K562 (cell line): ENCODE measurements around the gene C5orf22. TPM values are rescaled to one million over a fixed set of nuclear protein-coding genes. Genes with fewer than 3 reads are reported as not detected.

Experiments
- ELF2 ChIP-seq: fragments of 250-450 bp; sonication (Bioruptor Pico); IDR thresholded peaks from 2 replicates; pipeline ENCODE4 v1.5.0; 2021; ENCODE audit warnings: mild to moderate bottlenecking
- GTF3C2 ChIP-seq: IDR thresholded peaks from 3 replicates; pipeline ENCODE4 v1.6.1; 2011; ENCODE audit warnings: borderline replicate concordance, mild to moderate bottlenecking, moderate library complexity; ENCODE audit not compliant: insufficient read length; ENCODE audit errors: extremely low read depth
- HLTF ChIP-seq: fragments of 450-650 bp; IDR thresholded peaks from 2 replicates; pipeline ENCODE4 v1.6.1; 2016
- HMGN3 ChIP-seq: IDR thresholded peaks from 2 replicates; pipeline ENCODE4 v1.6.1; 2011; ENCODE audit warnings: borderline replicate concordance, low read depth, mild to moderate bottlenecking, mixed read lengths, low read length; ENCODE audit not compliant: insufficient read length; ENCODE audit errors: extremely low read depth
- LCOR ChIP-seq: sonication (generic); formaldehyde crosslinking; IDR thresholded peaks from 2 replicates; pipeline ENCODE4 v1.8.0; 2022; ENCODE audit warnings: mild to moderate bottlenecking, missing genetic modification reagents
- MEF2D ChIP-seq: conservative IDR thresholded peaks from 2 replicates; pipeline ENCODE4 v1.6.1; 2016; ENCODE audit warnings: low read depth, missing genetic modification characterization, missing compliant biosample characterization
- NFE2 ChIP-seq: IDR thresholded peaks from 2 replicates; pipeline ENCODE4 v1.6.1; 2014; ENCODE audit warnings: antibody characterized with exemption, low read depth
- RBM25 ChIP-seq: fragments of 200-400 bp; formaldehyde crosslinking; IDR thresholded peaks from 2 replicates; pipeline ENCODE4 v1.6.1; 2018; ENCODE audit warnings: low read length, low read depth, moderate library complexity; ENCODE audit not compliant: severe bottlenecking
- ZBTB2 ChIP-seq: fragments of 450-650 bp; IDR thresholded peaks from 2 replicates; pipeline ENCODE4 v1.6.1; 2016; ENCODE audit warnings: antibody characterized with exemption
- ZFPM2 ChIP-seq: fragments of 250-450 bp; sonication (Bioruptor Pico); IDR thresholded peaks from 2 replicates; pipeline ENCODE4 v1.5.1; 2022; ENCODE audit warnings: mild to moderate bottlenecking
- ZNF79 ChIP-seq: fragments of 250-450 bp; sonication (Bioruptor Pico); IDR thresholded peaks from 2 replicates; pipeline ENCODE4 v1.4.0; 2020; ENCODE audit warnings: low read depth, mild to moderate bottlenecking, moderate library complexity
- polyA plus RNA-seq, 8 experiments: library from polyadenylated mRNA; depleted of rRNA in 4 of 8; stranded (reverse) in 5 of 8; unstranded in 3 of 8; fragments of >200 nt; fragmentation: Nextera tagmentation in 2 of 8; fragmentation: Illumina TruSeq in 1 of 8; extraction: Ambion mirVana in 2 of 8; extraction: Trizol in 1 of 8; gene quantifications; 2 replicates each; pipeline versions ENCODE4 v1.2.1 to v1.2.3, GENCODE V29; 2011 to 2014; ENCODE audit warnings: inconsistent platforms in 1 of 8, missing spikeins in 1 of 8
- total RNA-seq, 7 experiments: library from RNA; depleted of rRNA in 6 of 7; stranded (reverse); fragments of >200 nt in 6 of 7; fragmentation: Illumina TruSeq in 2 of 7; extraction: Trizol in 2 of 7; gene quantifications; 2 replicates each; pipeline versions ENCODE4 v1.2.1 to v1.2.3, GENCODE V29; 2011 to 2021; ENCODE audit warnings: low replicate concordance in 1 of 7
- TF ChIP-seq, protein P1 (sequence below): fragments of 450-650 bp; formaldehyde crosslinking; IDR thresholded peaks from 2 replicates; pipeline ENCODE4 v1.4.0; 2022; ENCODE audit warnings: missing genetic modification characterization
- TF ChIP-seq, protein P2 (sequence below): fragments of 150-350 bp; IDR thresholded peaks from 2 replicates; pipeline ENCODE4 v1.6.1; 2014; ENCODE audit warnings: low read depth, mild to moderate bottlenecking, low read length, borderline replicate concordance
- TF ChIP-seq, protein P3 (sequence below): fragments of 450-650 bp; IDR thresholded peaks from 2 replicates; pipeline ENCODE4 v1.6.1; 2016; ENCODE audit warnings: low read depth, mild to moderate bottlenecking, moderate library complexity

Gene C5orf22
- total and polyA plus RNA-seq, 9 of the 15 experiments (the other 6 are each of a cell fraction or from before 2014, with no cell fraction given), result 22.7 to 56.7 (median 39.3) TPM

DNA sequence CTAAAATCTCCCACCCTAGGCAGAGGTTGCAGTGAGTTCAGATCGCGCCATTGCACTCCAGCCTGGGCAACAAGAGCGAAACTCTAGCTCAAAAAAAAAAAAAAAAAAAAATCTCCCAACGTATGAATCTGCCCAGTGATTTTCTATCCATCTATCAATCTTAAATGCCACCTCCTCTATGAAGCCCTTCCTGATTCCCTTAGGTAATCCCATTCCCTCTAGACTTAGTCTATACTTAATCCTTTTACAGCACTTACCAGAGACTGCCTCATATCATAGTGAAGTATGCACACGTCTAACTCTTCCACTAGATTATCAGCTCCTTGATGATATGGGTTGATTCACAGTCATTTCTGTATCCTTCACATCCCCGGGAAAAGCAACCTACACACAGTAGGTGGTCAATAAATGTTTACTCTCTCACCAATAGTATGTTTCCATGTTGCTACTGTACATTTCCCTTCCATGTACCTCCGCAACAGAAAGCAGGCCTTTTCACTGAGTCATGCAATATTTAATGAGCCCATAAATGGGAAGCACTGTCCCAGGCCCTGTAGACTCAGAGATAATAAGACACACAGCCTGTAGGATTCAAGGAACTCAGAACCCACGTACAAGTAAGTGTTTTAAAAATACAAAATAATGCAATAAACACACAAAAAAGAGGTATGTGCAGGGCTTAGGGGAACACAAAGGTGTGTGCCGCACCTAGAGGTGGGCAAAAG lies 1.4 kb upstream of the C5orf22 start (continued):
- TF ChIP-seq, protein P1, sequence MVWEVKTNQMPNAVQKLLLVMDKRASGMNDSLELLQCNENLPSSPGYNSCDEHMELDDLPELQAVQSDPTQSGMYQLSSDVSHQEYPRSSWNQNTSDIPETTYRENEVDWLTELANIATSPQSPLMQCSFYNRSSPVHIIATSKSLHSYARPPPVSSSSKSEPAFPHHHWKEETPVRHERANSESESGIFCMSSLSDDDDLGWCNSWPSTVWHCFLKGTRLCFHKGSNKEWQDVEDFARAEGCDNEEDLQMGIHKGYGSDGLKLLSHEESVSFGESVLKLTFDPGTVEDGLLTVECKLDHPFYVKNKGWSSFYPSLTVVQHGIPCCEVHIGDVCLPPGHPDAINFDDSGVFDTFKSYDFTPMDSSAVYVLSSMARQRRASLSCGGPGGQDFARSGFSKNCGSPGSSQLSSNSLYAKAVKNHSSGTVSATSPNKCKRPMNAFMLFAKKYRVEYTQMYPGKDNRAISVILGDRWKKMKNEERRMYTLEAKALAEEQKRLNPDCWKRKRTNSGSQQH (CRISPR knock-in tag), result no peak
- TF ChIP-seq, protein P2, sequence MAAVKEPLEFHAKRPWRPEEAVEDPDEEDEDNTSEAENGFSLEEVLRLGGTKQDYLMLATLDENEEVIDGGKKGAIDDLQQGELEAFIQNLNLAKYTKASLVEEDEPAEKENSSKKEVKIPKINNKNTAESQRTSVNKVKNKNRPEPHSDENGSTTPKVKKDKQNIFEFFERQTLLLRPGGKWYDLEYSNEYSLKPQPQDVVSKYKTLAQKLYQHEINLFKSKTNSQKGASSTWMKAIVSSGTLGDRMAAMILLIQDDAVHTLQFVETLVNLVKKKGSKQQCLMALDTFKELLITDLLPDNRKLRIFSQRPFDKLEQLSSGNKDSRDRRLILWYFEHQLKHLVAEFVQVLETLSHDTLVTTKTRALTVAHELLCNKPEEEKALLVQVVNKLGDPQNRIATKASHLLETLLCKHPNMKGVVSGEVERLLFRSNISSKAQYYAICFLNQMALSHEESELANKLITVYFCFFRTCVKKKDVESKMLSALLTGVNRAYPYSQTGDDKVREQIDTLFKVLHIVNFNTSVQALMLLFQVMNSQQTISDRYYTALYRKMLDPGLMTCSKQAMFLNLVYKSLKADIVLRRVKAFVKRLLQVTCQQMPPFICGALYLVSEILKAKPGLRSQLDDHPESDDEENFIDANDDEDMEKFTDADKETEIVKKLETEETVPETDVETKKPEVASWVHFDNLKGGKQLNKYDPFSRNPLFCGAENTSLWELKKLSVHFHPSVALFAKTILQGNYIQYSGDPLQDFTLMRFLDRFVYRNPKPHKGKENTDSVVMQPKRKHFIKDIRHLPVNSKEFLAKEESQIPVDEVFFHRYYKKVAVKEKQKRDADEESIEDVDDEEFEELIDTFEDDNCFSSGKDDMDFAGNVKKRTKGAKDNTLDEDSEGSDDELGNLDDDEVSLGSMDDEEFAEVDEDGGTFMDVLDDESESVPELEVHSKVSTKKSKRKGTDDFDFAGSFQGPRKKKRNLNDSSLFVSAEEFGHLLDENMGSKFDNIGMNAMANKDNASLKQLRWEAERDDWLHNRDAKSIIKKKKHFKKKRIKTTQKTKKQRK, result no peak
- TF ChIP-seq MEF2D (tag) (no peak), NFE2 (peak; percentile 93), ZNF79 (CRISPR knock-in tag) (no peak), LCOR (CRISPR knock-in tag) (no peak), HMGN3 (no peak), ELF2 (no peak), HLTF (no peak), ZFPM2 (CRISPR knock-in tag) (no peak), GTF3C2 (no peak), RBM25 (peak; percentile 24), ZBTB2 (no peak)
- TF ChIP-seq, protein P3, sequence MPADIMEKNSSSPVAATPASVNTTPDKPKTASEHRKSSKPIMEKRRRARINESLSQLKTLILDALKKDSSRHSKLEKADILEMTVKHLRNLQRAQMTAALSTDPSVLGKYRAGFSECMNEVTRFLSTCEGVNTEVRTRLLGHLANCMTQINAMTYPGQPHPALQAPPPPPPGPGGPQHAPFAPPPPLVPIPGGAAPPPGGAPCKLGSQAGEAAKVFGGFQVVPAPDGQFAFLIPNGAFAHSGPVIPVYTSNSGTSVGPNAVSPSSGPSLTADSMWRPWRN, result no peak
